Superior temporal gyrus (tissue), 1 donor: Measurements from ENCODE around the gene FAM72C.
"Not testable (repeated sequence)": the region's sequence is repeated elsewhere in the genome, so short reads cannot be mapped to it uniquely, and the experiment has no call there.

ENCODE experiments used
- DNase-seq: peaks from one replicate; pipeline ENCODE4 v3.0.0-alpha.2; 2016; ENCODE audit errors: extremely low spot score

The FAM72C gene

DNA sequence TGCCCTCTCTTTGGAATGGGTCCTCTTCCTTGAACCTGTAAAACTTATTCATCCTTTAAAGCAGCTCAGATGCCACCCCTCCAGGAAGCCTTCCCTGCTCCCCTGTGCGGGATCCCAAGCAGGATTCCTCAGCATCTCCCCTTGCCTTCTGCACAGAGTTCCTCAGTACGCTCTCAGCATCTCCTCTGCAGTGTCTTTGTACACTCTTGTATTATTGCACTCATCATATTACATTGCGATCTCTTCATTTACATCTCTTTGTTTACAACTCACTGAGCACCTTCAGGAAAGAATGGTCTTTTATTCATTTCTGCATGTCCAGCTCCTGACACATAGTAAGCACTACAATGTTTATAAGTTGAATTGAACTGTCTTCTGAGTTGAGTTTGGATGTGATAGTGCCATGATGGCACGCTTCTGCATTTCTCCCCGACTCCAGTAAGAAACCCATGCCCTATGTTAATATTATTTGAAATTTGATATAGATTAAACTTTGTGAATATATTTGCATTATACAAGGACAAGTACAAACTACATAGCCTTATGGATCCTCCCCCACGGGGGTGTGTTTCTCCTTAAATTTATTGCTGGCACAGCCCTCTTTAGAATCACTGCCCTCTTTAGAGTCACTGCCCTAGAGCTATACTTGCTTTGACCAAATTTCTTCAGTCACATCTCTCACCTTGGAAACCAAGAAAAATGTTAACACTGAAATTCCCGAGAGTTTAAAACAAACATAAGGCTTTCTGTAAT is 13.1 kb upstream of the FAM72C start:
- not testable (repeated sequence) for DNase-seq

DNA sequence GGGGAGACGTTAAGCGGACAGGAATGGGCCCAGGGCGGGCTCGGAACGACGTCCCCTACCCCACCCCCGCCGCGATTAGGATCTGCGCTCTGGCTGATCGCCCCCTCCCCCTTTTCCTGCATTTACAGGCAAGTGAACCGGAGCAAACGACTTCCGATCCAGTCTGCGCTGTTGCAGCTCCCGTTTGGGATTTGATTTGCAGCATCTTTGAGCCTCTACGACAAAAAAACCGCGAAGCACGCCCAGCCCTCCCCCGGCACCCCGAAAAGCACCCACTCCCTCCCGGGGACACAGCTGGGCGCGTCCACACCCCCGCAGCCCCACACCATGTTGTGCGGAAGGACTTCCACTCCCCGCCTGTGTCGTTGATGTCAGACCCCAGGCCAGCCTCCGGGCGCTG is 2.6 kb upstream of the FAM72C start:
- DNase-seq: peak; percentile 2

GRCh38 chr1:143973876-143974414 is 2.2 kb upstream of the FAM72C start:
- DNase-seq: not testable (repeated sequence)

- DNase-seq: not testable (repeated sequence)
These were observed 1.1 kb upstream of the FAM72C start for GRCh38 chr1:143972753-143973326.

DNA sequence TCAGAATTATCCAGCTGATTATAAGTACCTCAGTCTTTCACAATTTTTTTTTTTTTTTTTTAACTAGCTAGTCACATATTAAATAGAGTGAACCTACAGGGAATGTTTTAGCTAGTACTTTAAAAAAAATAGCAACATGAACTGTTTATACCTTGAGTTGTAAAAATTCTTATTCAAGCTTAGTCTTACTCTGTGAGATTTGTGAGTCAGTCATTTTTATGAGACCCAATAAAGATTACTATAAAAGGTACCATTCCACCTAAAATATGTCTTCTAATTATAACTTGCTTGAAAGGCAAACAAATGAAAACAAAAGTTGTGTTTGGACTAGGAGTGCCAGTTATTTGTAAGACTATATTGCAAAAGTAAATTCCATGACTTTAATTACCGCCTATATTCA is 5.9 kb downstream of the FAM72C start:
- DNase-seq: not testable (repeated sequence)

- not testable (repeated sequence) for DNase-seq
These were observed 7.5 kb downstream of the FAM72C start for GRCh38 chr1:143964294-143964693.

DNA sequence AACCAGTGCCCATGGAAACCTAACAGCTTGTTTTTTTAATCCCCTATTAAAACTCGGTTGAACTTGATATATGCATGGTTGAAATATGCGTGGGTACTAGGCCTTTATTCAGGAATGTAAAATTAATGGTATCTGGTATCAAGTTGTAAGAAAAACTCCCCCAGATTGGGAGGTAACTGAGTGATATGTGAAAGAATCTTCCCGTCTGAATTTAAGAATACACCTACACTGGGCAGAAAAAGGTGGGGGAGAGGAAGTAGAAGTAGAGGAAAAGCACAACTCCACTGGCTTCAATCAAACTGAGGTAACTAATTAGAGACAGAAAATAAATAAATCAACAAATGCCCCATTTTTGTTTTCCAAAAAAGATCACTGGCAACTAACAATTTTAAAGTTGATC is 15.9 kb downstream of the FAM72C start:
- not testable (repeated sequence) for DNase-seq

- not testable (repeated sequence) for DNase-seq
These were observed 18.9 kb downstream of the FAM72C start for GRCh38 chr1:143952913-143953312.

- DNase-seq: not testable (repeated sequence)
These were observed 20.0 kb downstream of the FAM72C start for GRCh38 chr1:143951485-143952391.

GRCh38 chr1:143947749-143948148 is 24.0 kb downstream of the FAM72C start:
- not testable (repeated sequence) for DNase-seq

- not testable (repeated sequence) for DNase-seq
These were observed 26.5 kb downstream of the FAM72C start for GRCh38 chr1:143945253-143945652.

GRCh38 chr1:143944576-143945240 is 27.1 kb downstream of the FAM72C start:
- not testable (repeated sequence) for DNase-seq

- DNase-seq: not testable (repeated sequence)
These were observed 28.3 kb downstream of the FAM72C start for GRCh38 chr1:143943319-143943978.

DNA sequence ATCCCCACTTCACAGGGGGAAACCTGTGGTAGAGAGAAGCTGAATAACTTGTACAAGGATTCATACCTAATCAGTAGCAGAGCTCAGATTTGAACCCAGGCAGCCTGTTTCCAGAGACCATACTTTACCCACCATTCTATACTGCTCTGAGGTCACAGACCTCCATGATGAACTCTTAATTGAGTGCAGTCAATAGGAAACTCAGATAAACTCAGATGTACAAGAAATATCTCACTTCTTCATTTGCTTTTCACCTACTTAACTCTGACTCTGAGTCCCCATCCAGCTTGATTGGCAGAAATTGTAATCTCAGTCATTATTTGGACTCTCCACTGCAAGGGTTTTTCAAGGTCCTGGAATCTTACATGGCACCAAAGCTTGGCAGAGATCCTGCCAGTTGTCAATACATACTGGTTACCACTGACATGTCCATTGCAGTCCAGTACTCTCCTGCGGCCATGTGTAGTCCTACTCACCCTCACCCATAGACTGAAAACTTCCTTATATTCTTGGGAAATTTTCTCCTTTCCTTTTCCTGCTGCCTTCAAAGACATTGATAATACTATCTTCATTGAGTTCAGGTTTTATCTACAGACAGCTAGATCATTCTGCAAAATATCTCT is 29.4 kb downstream of the FAM72C start:
- DNase-seq: not testable (repeated sequence)

- DNase-seq: not testable (repeated sequence)
These were observed 32.1 kb downstream of the FAM72C start for GRCh38 chr1:143939666-143940065.

DNA sequence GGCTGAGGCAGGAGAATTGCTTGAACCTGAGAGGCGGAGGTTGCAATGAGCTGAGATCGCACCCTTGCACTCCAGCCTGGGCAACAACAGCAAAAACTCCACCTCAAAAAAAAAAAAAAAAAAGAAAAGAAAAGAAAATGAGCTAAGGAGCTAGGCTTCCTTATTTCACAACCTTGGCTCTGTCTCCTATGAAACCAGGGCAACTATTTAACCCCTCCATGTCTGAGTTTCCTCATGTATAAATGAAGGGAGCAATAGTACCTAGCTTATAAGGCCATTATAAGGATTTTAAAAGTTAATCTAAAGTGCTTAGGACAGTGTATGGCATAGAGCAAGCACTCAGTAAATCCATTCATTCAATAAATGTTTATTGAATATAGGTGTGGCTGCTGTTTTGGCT is 32.9 kb downstream of the FAM72C start:
- not testable (repeated sequence) for DNase-seq

- peak; percentile 72 for DNase-seq
These were observed 35.2 kb downstream of the FAM72C start for GRCh38 chr1:143936457-143937115.

DNA sequence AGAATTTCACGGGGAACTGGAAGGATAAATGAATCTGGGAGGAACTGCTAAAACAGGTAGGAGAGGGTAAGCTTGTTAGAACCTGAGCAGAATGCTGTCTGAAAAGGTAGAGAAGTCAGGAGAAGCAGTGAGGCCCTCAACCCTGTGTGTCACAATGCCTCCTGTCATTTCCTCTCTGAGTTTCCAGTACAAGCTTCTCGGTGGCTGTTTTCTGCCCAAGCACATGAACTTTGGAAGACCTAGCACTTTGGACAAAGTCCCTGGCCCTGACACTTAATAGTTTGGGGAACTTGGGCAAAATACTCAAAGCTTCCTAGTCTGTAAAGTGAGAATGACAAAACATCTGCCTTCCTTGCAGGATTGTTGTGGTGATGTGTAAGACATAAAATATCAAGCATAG is 52.7 kb downstream of the FAM72C start:
- DNase-seq: not testable (repeated sequence)

- not testable (repeated sequence) for DNase-seq
These were observed 53.2 kb downstream of the FAM72C start for GRCh38 chr1:143918552-143918951.

- not testable (repeated sequence) for DNase-seq
These were observed 58.1 kb downstream of the FAM72C start for GRCh38 chr1:143913705-143914104.
